GM23338 (cell line): Measurements from ENCODE around the gene ARFIP2. TPM values are rescaled to one million over a fixed set of nuclear protein-coding genes. Genes with fewer than 3 reads are reported as not detected.

Experiments
- ATAC-seq: fragments of 200-7000 bp; cut with Tn5 transposase; 3 replicates; pipeline ENCODE4 v1.9.1; 2020
- DNase-seq: peaks from one replicate; pipeline ENCODE4 v3.0.0-alpha.2; 2015; ENCODE audit warnings: low spot score
- H2AFZ ChIP-seq: fragments of 200-600 bp; sonication (generic); 2 replicates; pipeline ENCODE4 v1.8.0; 2016; ENCODE audit warnings: antibody characterized with exemption, mild to moderate bottlenecking, moderate library complexity
- H3F3A ChIP-seq: fragments of 200-600 bp; sonication (generic); replicated peaks from 2 replicates; pipeline ENCODE4 v1.8.0; 2017; ENCODE audit warnings: antibody characterized with exemption, mixed run types, low read depth
- H3K27ac ChIP-seq: fragments of 200-600 bp; sonication (generic); 2 replicates; pipeline ENCODE4 v1.6.1; 2016; ENCODE audit warnings: low read depth
- H3K27me3 ChIP-seq: fragments of 200-600 bp; sonication (generic); 2 replicates; pipeline ENCODE4 v1.8.0; 2016; ENCODE audit warnings: mild to moderate bottlenecking, mixed run types, moderate library complexity; ENCODE audit not compliant: insufficient read depth
- H3K36me3 ChIP-seq: fragments of 200-600 bp; sonication (generic); 2 replicates; pipeline ENCODE4 v1.8.0; 2016; ENCODE audit warnings: mild to moderate bottlenecking; ENCODE audit not compliant: insufficient read depth
- H3K4me1 ChIP-seq: fragments of 200-600 bp; sonication (generic); 2 replicates; pipeline ENCODE4 v1.8.0; 2016; ENCODE audit warnings: mild to moderate bottlenecking, moderate library complexity; ENCODE audit not compliant: insufficient read depth
- H3K4me2 ChIP-seq: fragments of 200-600 bp; sonication (generic); 2 replicates; pipeline ENCODE4 v1.7.1; 2017; ENCODE audit warnings: mixed run types
- H3K4me3 ChIP-seq: fragments of 200-600 bp; sonication (generic); 2 replicates; pipeline ENCODE4 v1.6.1; 2016; ENCODE audit warnings: mixed run types
- H3K79me2 ChIP-seq: fragments of 200-600 bp; sonication (generic); replicated peaks from 2 replicates; pipeline ENCODE4 v1.8.0; 2017; ENCODE audit warnings: mild to moderate bottlenecking; ENCODE audit not compliant: insufficient read depth
- H3K9me2 ChIP-seq: fragments of 200-600 bp; sonication (generic); 2 replicates; pipeline ENCODE4 v1.8.0; 2017; ENCODE audit not compliant: insufficient read depth
- H4K20me1 ChIP-seq: fragments of 200-600 bp; sonication (generic); replicated peaks from 2 replicates; pipeline ENCODE4 v1.8.0; 2017; ENCODE audit warnings: mild to moderate bottlenecking; ENCODE audit not compliant: insufficient read depth
- H3K27ac Mint-ChIP-seq: 2 replicates; pipeline ENCODE4 v1.8.0; 2020; ENCODE audit warnings: inconsistent platforms, mild to moderate bottlenecking, moderate library complexity, mixed read lengths
- H3K27me3 Mint-ChIP-seq: 3 replicates; pipeline ENCODE4 v1.8.0; 2022; ENCODE audit warnings: low read depth, mild to moderate bottlenecking, moderate library complexity, mixed read lengths, inconsistent platforms; ENCODE audit not compliant: insufficient read depth, poor library complexity
- H3K36me3 Mint-ChIP-seq: 3 replicates; pipeline ENCODE4 v1.8.0; 2021; ENCODE audit warnings: low read depth, mild to moderate bottlenecking, inconsistent platforms, moderate library complexity, mixed read lengths
- H3K4me1 Mint-ChIP-seq: 3 replicates; pipeline ENCODE4 v1.8.0; 2020; ENCODE audit warnings: mild to moderate bottlenecking, inconsistent platforms, mixed read lengths
- H3K4me3 Mint-ChIP-seq: 3 replicates; pipeline ENCODE4 v1.8.0; 2021; ENCODE audit warnings: moderate library complexity, mild to moderate bottlenecking, inconsistent platforms, mixed read lengths
- H3K9me3 Mint-ChIP-seq: 3 replicates; pipeline ENCODE4 v1.8.0; 2020; ENCODE audit warnings: moderate library complexity, mild to moderate bottlenecking, inconsistent platforms, mixed read lengths
- CREB1 ChIP-seq: fragments of 250-450 bp; sonication (Bioruptor Pico); IDR thresholded peaks from 2 replicates; pipeline ENCODE4 v1.5.0; 2020; ENCODE audit warnings: low read depth, mild to moderate bottlenecking, moderate library complexity
- EZH2 ChIP-seq: fragments of 200-600 bp; sonication (generic); IDR thresholded peaks from one replicate; pipeline ENCODE4 v1.8.0; 2017; ENCODE audit warnings: antibody characterized with exemption, mild to moderate bottlenecking, low read depth; ENCODE audit not compliant: unreplicated experiment
- EZH2phosphoT487 ChIP-seq: fragments of 200-600 bp; sonication (generic); IDR thresholded peaks from one replicate; pipeline ENCODE4 v1.8.1; 2018; ENCODE audit warnings: antibody characterized with exemption; ENCODE audit not compliant: unreplicated experiment
- JUNB ChIP-seq: IDR thresholded peaks from one replicate; pipeline ENCODE4 v1.6.1; 2016; ENCODE audit warnings: antibody characterized with exemption; ENCODE audit not compliant: unreplicated experiment
- NANOG ChIP-seq: IDR thresholded peaks from 2 replicates; pipeline ENCODE4 v1.6.1; 2016; ENCODE audit warnings: antibody characterized with exemption, borderline replicate concordance
- POLR2AphosphoS5 ChIP-seq: IDR thresholded peaks from 2 replicates; pipeline ENCODE4 v1.6.1; 2016; ENCODE audit warnings: antibody characterized with exemption, low read depth
- STAT1 ChIP-seq: IDR thresholded peaks from one replicate; pipeline ENCODE4 v1.6.1; 2016; ENCODE audit warnings: antibody characterized with exemption; ENCODE audit not compliant: unreplicated experiment
- ZNF114 ChIP-seq: fragments of 250-450 bp; sonication (Bioruptor Pico); IDR thresholded peaks from 2 replicates; pipeline ENCODE4 v1.5.0; 2020; ENCODE audit warnings: mild to moderate bottlenecking, moderate library complexity
- ZNF331 ChIP-seq: fragments of 250-450 bp; sonication (Bioruptor Pico); IDR thresholded peaks from 2 replicates; pipeline ENCODE4 v1.5.0; 2020; ENCODE audit warnings: low read depth, mild to moderate bottlenecking, moderate library complexity
- polyA plus RNA-seq: library from polyadenylated mRNA; unstranded; fragments of >200 nt; fragmentation: Nextera tagmentation; extraction: Ambion mirVana; gene quantifications from 2 replicates; pipeline ENCODE4 v1.2.1, GENCODE V29; 2016
- total RNA-seq: library from RNA; depleted of rRNA; stranded (reverse); fragments of >200 nt; shearing (Covaris generic); gene quantifications from 2 replicates; pipeline ENCODE4 v1.2.3, GENCODE V29; 2014
- TF ChIP-seq, protein P1 (sequence below), 2 experiments: fragments of 200-600 bp in 1 of 2; sonication (generic) in 1 of 2; conservative IDR thresholded peaks; 2 replicates each; pipeline versions ENCODE4 v1.5.1 to v1.6.1; 2016 to 2017; ENCODE audit warnings: antibody characterized with exemption in 2 of 2, low read depth in 2 of 2, mild to moderate bottlenecking in 2 of 2, moderate library complexity in 1 of 2
- TF ChIP-seq, protein P2 (sequence below): IDR thresholded peaks from one replicate; pipeline ENCODE4 v1.6.1; 2018; ENCODE audit warnings: antibody characterized with exemption; ENCODE audit not compliant: unreplicated experiment
- TF ChIP-seq, protein P3 (sequence below): IDR thresholded peaks from 2 replicates; pipeline ENCODE4 v1.6.1; 2016; ENCODE audit warnings: antibody characterized with exemption

ARFIP2 gene
- total and polyA plus RNA-seq, 2 experiments from 2014 or later, result 35.4 to 61.5 TPM

DNA sequence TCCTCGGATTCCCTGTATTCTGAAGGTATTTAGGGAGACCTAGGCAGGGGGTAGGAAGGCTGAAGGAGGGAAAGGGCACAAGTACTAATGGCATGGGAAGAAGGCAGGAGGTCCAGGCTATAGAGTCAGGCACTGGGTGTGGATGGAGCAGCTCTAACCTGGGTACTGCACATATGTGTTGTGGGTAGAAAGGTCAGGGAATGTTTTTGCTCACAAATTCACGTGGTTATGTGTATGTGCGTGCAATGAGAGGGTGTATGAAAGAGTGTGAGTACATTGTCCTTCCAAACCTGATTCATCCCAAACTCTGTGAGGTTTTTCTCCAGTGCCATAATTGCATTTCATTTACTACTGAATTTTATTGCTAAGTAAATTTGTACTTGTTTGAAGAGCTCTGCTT lies 39.1 kb upstream of the ARFIP2 start:
- TF ChIP-seq, protein P1, sequence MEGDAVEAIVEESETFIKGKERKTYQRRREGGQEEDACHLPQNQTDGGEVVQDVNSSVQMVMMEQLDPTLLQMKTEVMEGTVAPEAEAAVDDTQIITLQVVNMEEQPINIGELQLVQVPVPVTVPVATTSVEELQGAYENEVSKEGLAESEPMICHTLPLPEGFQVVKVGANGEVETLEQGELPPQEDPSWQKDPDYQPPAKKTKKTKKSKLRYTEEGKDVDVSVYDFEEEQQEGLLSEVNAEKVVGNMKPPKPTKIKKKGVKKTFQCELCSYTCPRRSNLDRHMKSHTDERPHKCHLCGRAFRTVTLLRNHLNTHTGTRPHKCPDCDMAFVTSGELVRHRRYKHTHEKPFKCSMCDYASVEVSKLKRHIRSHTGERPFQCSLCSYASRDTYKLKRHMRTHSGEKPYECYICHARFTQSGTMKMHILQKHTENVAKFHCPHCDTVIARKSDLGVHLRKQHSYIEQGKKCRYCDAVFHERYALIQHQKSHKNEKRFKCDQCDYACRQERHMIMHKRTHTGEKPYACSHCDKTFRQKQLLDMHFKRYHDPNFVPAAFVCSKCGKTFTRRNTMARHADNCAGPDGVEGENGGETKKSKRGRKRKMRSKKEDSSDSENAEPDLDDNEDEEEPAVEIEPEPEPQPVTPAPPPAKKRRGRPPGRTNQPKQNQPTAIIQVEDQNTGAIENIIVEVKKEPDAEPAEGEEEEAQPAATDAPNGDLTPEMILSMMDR (conservative IDR thresholded peaks at IDR 0.05; ENCODE audit: low read depth in 2 of 2), result no peak
- TF ChIP-seq, protein P2, sequence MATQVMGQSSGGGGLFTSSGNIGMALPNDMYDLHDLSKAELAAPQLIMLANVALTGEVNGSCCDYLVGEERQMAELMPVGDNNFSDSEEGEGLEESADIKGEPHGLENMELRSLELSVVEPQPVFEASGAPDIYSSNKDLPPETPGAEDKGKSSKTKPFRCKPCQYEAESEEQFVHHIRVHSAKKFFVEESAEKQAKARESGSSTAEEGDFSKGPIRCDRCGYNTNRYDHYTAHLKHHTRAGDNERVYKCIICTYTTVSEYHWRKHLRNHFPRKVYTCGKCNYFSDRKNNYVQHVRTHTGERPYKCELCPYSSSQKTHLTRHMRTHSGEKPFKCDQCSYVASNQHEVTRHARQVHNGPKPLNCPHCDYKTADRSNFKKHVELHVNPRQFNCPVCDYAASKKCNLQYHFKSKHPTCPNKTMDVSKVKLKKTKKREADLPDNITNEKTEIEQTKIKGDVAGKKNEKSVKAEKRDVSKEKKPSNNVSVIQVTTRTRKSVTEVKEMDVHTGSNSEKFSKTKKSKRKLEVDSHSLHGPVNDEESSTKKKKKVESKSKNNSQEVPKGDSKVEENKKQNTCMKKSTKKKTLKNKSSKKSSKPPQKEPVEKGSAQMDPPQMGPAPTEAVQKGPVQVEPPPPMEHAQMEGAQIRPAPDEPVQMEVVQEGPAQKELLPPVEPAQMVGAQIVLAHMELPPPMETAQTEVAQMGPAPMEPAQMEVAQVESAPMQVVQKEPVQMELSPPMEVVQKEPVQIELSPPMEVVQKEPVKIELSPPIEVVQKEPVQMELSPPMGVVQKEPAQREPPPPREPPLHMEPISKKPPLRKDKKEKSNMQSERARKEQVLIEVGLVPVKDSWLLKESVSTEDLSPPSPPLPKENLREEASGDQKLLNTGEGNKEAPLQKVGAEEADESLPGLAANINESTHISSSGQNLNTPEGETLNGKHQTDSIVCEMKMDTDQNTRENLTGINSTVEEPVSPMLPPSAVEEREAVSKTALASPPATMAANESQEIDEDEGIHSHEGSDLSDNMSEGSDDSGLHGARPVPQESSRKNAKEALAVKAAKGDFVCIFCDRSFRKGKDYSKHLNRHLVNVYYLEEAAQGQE, result no peak
- TF ChIP-seq ZNF114 (CRISPR knock-in tag), result no peak
- no peak for TF ChIP-seq POLR2AphosphoS5
- no peaks in the 10 kb centered on the region for H3K4me1 Mint-ChIP-seq
- H3K4me3 Mint-ChIP-seq, result no peak overlapping the region
- H4K20me1 ChIP-seq, result no peaks in the 10 kb centered on the region
- H3K27ac ChIP-seq, result no peak overlapping the region
- no peaks in the 10 kb centered on the region for H3K27me3 ChIP-seq
- H3K4me1 ChIP-seq, result no peaks in the 10 kb centered on the region
- ATAC-seq (no peak), DNase-seq (no peak)
- H3K36me3 Mint-ChIP-seq, result peaks cover 4% of the 10 kb centered on the region; the same call in 2 of the 3 replicates
- H2AFZ ChIP-seq, result no peak overlapping the region
- H3K79me2 ChIP-seq, result no peaks in the 10 kb centered on the region
- no peaks in the 10 kb centered on the region for H3K9me2 ChIP-seq
- H3F3A ChIP-seq, result no peaks in the 10 kb centered on the region
- H3K27me3 Mint-ChIP-seq, result no peaks in the 10 kb centered on the region
- H3K4me2 ChIP-seq, result no peak overlapping the region
- no peak overlapping the region for H3K4me3 ChIP-seq
- H3K36me3 ChIP-seq, result no peaks in the 10 kb centered on the region; the same call in 1 of the 2 replicates
- no peaks in the 10 kb centered on the region for H3K9me3 Mint-ChIP-seq
- no peak overlapping the region for H3K27ac Mint-ChIP-seq

DNA sequence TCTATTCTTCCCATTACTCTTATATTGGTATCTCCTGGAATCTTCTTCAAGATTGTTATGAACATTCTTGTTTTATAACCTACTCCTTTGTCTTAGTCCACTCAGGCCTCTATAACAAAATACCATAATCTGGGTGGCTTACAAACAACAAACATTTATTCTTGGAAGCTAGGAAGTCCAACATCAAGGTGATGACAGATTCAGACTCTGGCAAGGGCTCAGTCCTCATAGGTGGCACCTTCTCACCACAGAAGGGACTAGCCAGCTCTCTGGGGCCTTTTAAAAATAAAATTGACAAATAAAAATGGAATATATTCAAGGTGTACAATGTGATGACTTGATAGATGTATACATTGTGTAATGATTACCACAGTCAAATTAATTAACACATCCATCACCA lies 35.7 kb upstream of the ARFIP2 start:
- Histone ChIP-seq H3K27ac (no peak overlapping the region), H2AFZ (no peak overlapping the region), H3K9me2 (no peaks in the 10 kb centered on the region; the same call in 1 of the 2 replicates), H3K27me3 (no peaks in the 10 kb centered on the region), H4K20me1 (no peaks in the 10 kb centered on the region), H3K36me3 (peaks cover 4% of the 10 kb centered on the region), H3K4me2 (no peak overlapping the region), H3K4me3 (no peak overlapping the region), H3K79me2 (no peaks in the 10 kb centered on the region), H3F3A (no peaks in the 10 kb centered on the region), H3K4me1 (no peaks in the 10 kb centered on the region)
- ATAC-seq (no peak), DNase-seq (no peak)
- no peak overlapping the region for H3K4me3 Mint-ChIP-seq
- H3K27ac Mint-ChIP-seq, result no peak overlapping the region
- no peaks in the 10 kb centered on the region for H3K4me1 Mint-ChIP-seq
- H3K9me3 Mint-ChIP-seq, result peaks cover 5% of the 10 kb centered on the region; the same call in 1 of the 3 replicates
- no peaks in the 10 kb centered on the region for H3K27me3 Mint-ChIP-seq
- H3K36me3 Mint-ChIP-seq, result peaks cover 24% of the 10 kb centered on the region
- TF ChIP-seq POLR2AphosphoS5 (no peak), NANOG (no peak), ZNF114 (CRISPR knock-in tag) (no peak), CREB1 (CRISPR knock-in tag) (no peak), STAT1 (no peak), ZNF331 (CRISPR knock-in tag) (no peak), JUNB (no peak), EZH2phosphoT487 (no peak), EZH2 (no peak)
- TF ChIP-seq, protein P1 (conservative IDR thresholded peaks at IDR 0.05; ENCODE audit: low read depth in 2 of 2), result no peak
- TF ChIP-seq, protein P2, result no peak
- TF ChIP-seq, protein P3, sequence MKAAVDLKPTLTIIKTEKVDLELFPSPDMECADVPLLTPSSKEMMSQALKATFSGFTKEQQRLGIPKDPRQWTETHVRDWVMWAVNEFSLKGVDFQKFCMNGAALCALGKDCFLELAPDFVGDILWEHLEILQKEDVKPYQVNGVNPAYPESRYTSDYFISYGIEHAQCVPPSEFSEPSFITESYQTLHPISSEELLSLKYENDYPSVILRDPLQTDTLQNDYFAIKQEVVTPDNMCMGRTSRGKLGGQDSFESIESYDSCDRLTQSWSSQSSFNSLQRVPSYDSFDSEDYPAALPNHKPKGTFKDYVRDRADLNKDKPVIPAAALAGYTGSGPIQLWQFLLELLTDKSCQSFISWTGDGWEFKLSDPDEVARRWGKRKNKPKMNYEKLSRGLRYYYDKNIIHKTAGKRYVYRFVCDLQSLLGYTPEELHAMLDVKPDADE, result no peak
